AG10803 (cell line): ENCODE measurements around the gene PTPRR.

Experiments used
- DNase-seq: peaks from one replicate; pipeline ENCODE4 v3.0.0; 2010; ENCODE audit warnings: low read depth
- H3K4me3 ChIP-seq: 2 replicates; pipeline ENCODE4 v1.5.1; 2011; ENCODE audit warnings: mild to moderate bottlenecking, low read length, control low read depth
- CTCF ChIP-seq: conservative IDR thresholded peaks from 2 replicates; pipeline ENCODE4 v1.5.1; 2011; ENCODE audit warnings: mild to moderate bottlenecking, low read length, control low read depth, inconsistent platforms

Gene PTPRR

DNA sequence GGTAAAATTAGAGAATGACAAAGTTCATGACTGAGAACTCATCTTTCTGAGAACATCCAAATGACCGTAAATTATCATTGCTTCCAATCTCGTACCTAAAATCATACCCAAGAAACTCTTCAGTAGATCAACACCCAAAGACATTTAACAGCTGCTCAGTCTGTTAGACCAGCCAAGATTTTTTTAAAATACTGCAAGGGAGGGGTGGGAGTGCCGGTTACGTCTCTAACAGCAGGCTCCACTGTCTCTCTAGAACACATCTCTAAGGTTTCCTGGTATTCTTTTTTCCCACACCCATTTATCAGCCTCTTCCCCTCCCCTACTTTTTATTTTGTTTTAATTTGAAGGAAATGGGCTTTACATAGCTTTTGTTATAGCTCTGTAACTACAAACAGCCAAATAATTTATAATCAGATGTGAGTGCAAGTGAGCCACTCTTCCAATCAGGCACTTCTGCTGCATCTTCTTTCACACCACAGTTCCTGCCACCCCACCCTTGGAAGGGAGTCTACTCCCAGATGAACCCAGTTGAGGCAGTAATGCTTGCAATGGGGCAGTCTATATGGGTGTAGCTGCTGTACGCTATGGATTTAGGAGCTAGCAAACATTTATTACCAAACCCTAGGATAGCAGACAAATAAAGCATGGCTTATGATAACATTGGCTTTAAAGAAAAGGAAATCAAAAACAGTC, 305.2 kb downstream of the PTPRR start:
- no peak for DNase-seq
- no peak for TF ChIP-seq CTCF
- H3K4me3 ChIP-seq = no peak overlapping the region

DNA sequence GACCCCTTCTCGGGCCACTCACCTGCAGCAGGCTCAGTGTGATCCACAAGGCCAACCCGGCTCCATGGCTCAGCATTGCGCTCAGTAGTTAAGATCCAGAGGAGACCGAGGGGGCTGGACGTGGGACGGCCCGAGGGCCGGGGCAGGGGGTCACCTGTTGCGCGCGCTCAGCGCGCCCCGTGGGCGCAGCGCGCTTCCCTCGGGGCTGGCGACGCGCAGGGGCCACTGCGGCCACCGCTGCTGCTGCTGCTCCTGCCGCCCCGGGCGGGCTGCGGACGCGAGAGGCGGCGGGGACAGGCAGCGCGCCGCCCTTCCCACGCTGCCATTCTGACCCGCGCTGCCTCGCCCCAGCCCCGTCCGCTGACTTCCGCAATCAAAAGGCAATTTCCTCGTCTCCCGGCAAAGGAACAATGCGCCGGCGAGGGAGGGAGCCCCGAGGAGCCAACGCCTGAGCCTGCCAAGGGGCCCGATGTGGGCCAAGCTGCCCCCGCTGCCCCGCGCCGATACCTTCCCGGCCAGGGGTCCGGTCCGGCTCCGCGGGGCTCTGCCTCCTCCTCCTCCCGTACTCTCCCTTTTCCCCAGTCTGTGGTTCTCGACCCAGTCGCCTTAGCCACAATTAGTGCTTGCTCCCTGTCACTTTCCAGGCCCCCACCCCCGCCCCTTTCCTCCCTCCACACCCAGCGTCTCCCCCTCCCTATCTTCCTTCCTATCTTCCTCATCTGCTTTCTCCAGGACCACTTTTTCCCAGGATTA, 310.6 kb downstream of the PTPRR start:
- H3K4me3 ChIP-seq = peak overlapping the region; percentile 63
- TF ChIP-seq CTCF = no peak
- peak; percentile 39 for DNase-seq

DNA sequence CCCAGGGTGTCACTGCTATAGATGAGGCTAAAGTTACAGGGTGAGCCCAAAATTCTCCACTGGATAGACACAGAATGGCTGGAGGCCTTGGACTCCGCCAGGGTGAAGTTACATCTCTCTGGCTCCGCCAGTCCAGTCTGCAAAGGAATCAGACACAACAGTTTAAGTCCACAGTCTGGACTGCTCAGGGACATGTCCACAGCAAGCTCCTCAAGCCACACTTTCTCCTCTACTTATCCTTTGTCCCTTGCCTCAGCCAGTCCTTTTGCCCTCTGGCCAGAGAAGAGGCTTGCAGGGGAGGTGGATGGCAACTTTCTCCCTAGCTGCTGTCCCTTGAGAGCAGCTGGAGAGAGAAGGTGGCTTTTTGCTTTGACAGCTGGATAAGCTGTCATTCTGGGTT, 311.3 kb downstream of the PTPRR start:
- TF ChIP-seq CTCF = no peak
- peak overlapping the region; percentile 63 for H3K4me3 ChIP-seq
- DNase-seq = peak; percentile 6

DNA sequence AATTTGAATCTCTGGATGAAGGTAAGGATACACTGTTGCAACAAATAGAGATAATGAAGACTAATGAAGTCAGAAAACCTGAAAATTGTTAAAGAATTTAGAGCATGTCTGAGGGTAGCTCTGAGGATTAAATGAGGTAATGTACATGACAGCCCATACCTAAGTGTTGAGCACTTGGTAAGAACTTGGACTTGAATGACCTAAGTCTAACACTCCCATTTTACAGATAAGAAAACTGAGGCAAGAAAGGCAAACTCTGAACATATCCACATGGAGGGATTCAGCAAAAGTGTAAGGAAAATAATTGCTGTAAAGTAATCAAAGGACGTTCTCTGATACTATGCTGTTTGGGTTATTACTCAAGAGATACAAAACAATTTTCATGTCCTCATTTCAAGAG, 312.4 kb downstream of the PTPRR start:
- no peak overlapping the region for H3K4me3 ChIP-seq
- TF ChIP-seq CTCF = no peak
- peak; percentile 7 for DNase-seq

DNA sequence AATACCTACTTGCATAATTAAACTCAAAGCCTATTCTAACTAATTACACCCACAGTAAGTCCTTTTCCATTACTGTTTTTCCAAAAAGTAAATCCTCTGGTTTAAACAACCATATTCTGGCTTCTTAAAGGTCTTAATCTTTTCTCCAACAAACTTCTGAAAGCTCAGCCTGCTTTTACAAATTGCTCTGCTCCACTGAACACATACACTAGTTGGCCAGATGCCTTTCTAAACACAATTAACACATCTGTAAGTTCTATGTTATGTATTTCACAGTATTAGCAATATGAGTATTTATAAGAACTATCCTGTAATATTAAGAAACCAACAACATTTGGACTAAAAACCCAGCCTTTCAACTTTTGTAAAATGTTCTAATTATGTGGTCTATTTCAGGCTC, 313.4 kb downstream of the PTPRR start:
- no peak for TF ChIP-seq CTCF
- H3K4me3 ChIP-seq = no peak overlapping the region
- no peak for DNase-seq

DNA sequence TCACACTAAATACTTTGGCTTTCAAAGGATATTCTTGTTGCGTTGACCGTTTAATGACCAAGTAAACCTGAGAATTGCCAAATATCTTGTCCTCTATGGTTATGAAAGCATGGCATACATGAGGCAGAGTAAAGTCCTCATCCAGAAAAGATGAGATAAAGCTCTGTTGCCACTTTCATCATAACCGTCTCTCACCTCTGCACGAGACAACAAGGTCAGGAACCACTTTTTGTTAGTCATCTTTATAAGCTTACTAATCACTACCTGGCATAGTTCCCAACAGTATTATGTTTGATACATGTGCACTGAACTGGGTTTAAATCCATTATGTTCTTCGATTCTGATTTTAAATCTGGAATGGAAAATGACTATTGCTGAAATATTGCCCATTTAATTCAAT, 314.6 kb downstream of the PTPRR start:
- no peak overlapping the region for H3K4me3 ChIP-seq
- DNase-seq = no peak
- no peak for TF ChIP-seq CTCF

- no peak for DNase-seq
- H3K4me3 ChIP-seq = no peak overlapping the region
- no peak for TF ChIP-seq CTCF
These were observed 315.9 kb downstream of the PTPRR start for GRCh38 chr12:70604662-70605061.
